Retinal pigment epithelial cell (primary cell): Measurements from ENCODE around the gene KRT82.

Experiments used
- DNase-seq: peaks from one replicate; pipeline ENCODE4 v3.0.0-alpha.2; 2010; ENCODE audit warnings: low read depth
- H3K4me3 ChIP-seq: 2 replicates; pipeline ENCODE4 v1.5.1; 2011; ENCODE audit warnings: mild to moderate bottlenecking, low read length, control low read depth, moderate library complexity
- CTCF ChIP-seq: conservative IDR thresholded peaks from 2 replicates; pipeline ENCODE4 v1.5.1; 2011; ENCODE audit warnings: low read depth, low read length, control low read depth, inconsistent platforms

The KRT82 gene

GRCh38 chr12:52435659-52435999 is 29.5 kb upstream of the KRT82 start:
- TF ChIP-seq CTCF, result no peak
- no peak for DNase-seq
- no peak overlapping the region for H3K4me3 ChIP-seq

GRCh38 chr12:52434760-52435530 is 28.8 kb upstream of the KRT82 start:
- no peak for TF ChIP-seq CTCF
- no peak overlapping the region for H3K4me3 ChIP-seq
- DNase-seq, result no peak

- no peak for TF ChIP-seq CTCF
- H3K4me3 ChIP-seq, result no peak within 1 kb of the TSS
- no peak for DNase-seq
Measured at GRCh38 chr12:52434081-52434733, 28.1 kb upstream of the KRT82 start, which contains the start of gene KRT75. Gene KRT75, minus strand, starts transcription at chr12:52434371. Its CDS starts 67 bp downstream, at chr12:52434304.

GRCh38 chr12:52433501-52434080 is 27.5 kb upstream of the KRT82 start:
- H3K4me3 ChIP-seq, result no peak overlapping the region
- no peak for TF ChIP-seq CTCF
- no peak for DNase-seq

GRCh38 chr12:52432559-52433207 is 26.5 kb upstream of the KRT82 start:
- TF ChIP-seq CTCF, result no peak
- no peak for DNase-seq
- no peak overlapping the region for H3K4me3 ChIP-seq

- no peak for DNase-seq
- TF ChIP-seq CTCF, result no peak
- H3K4me3 ChIP-seq, result no peak overlapping the region
Measured at GRCh38 chr12:52428121-52428520, 22.0 kb upstream of the KRT82 start.
